Fibroblast of villous mesenchyme (primary cell): ENCODE results near the gene COTL1. TPM values are rescaled to one million over a fixed set of nuclear protein-coding genes. Genes with fewer than 3 reads are reported as not detected.

ENCODE experiments used
- DNase-seq: peaks from one replicate; pipeline ENCODE4 v3.0.0-alpha.2; 2010; ENCODE audit warnings: low read depth
- H3K4me3 ChIP-seq: 2 replicates; pipeline ENCODE4 v1.5.1; 2011; ENCODE audit warnings: low read depth, mild to moderate bottlenecking, low read length
- total RNA-seq: library from RNA; depleted of rRNA; stranded (reverse); fragments of >200 nt; gene quantifications from 2 replicates; pipeline ENCODE4 v1.2.3, GENCODE V29; 2012
- TF ChIP-seq, protein P1 (sequence below): IDR thresholded peaks from 2 replicates; pipeline ENCODE4 v1.5.1; 2012; ENCODE audit warnings: low read depth, mild to moderate bottlenecking, low read length; ENCODE audit not compliant: insufficient read depth

The COTL1 gene, protein sequence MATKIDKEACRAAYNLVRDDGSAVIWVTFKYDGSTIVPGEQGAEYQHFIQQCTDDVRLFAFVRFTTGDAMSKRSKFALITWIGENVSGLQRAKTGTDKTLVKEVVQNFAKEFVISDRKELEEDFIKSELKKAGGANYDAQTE
- total RNA-seq = 265 and 310 TPM in 2 replicates

DNA sequence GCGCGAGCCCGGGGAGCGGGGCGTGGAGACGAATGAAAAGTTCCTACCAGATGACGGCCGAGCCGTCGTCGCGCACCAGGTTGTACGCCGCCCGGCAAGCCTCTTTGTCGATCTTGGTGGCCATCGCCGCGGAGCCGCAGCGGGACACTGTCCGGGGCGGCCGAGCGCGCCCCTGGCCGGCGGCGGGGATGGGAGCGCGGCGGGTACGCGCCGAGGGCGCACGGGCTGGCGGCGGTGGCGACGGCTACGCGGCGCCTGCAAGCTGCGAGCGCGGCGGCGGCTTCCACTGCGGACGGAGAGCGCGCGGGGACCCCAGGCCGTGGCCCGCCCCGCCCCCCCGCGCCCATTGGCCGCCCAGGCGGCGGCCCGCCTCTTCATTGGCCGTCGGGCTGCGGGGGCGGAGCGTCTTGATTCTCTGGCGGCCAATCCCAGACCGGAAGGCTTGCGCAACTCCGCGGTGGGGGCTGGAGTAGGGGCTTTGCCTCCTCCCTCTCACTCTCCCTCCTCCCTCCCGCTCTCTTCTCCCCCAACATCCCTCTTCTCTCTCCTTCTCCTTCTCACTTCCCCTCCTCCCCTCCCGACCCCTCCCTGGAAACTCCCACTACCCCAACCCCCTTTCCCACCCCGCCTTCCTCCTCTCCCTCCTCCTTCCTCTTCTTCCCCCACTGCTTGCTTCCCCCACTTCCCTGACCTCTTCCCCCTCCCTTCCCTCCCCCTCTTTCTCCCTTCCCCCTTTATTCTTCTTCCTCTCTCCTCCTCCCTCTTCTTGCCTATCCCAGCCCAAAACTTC lies at the start of gene COTL1:
TSS of gene COTL1 (minus strand) at position 288 of the 790 bp plus-strand sequence. CDS start at position 124, 164 bp downstream.
- TF ChIP-seq, protein P1, sequence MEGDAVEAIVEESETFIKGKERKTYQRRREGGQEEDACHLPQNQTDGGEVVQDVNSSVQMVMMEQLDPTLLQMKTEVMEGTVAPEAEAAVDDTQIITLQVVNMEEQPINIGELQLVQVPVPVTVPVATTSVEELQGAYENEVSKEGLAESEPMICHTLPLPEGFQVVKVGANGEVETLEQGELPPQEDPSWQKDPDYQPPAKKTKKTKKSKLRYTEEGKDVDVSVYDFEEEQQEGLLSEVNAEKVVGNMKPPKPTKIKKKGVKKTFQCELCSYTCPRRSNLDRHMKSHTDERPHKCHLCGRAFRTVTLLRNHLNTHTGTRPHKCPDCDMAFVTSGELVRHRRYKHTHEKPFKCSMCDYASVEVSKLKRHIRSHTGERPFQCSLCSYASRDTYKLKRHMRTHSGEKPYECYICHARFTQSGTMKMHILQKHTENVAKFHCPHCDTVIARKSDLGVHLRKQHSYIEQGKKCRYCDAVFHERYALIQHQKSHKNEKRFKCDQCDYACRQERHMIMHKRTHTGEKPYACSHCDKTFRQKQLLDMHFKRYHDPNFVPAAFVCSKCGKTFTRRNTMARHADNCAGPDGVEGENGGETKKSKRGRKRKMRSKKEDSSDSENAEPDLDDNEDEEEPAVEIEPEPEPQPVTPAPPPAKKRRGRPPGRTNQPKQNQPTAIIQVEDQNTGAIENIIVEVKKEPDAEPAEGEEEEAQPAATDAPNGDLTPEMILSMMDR = no peak
- H3K4me3 ChIP-seq = peak within 1 kb of the TSS; percentile 79
- peak; percentile 98 for DNase-seq

DNA sequence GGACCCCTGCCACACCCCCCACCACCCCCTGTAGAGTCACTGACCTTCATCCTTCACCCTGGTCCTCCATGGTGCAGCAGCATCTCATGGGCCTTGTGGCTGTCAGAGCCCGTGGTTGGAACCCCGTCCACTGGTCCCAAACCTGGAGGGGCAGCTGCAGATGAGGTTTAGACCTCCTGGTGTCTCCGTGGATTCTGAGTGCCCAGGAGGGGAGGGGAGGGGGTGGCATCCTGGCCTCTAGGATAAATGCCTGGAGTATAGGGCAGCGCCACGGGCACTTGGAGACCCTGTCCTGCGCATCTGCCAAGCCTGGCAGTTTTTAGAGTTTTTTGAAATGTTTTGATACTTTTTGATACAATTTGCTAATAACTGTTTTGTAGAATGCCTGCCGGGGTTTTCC lies 48.0 kb upstream of the COTL1 start:
- no peak overlapping the region for H3K4me3 ChIP-seq
- no peak for DNase-seq
- TF ChIP-seq, protein P1 = no peak

DNA sequence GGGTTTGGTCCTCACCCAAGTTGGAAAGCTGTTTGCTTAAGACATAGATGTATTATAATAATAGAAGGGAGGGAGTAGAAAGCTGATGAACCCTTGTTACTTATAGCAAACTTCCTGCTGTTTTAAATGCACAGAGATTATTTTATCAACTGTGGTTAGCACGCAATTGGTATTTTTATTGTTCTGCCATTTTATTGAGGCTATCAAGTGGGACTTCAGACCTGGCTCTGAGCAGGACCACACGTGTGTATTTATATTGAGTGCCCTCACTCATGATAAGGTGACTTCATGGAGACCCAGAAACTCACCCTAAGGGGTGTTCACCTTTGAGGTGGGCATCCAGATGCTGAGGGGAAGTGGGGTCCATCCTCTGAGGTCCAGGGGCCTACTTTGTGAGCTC lies 47.5 kb upstream of the COTL1 start:
- no peak overlapping the region for H3K4me3 ChIP-seq
- no peak for DNase-seq

DNA sequence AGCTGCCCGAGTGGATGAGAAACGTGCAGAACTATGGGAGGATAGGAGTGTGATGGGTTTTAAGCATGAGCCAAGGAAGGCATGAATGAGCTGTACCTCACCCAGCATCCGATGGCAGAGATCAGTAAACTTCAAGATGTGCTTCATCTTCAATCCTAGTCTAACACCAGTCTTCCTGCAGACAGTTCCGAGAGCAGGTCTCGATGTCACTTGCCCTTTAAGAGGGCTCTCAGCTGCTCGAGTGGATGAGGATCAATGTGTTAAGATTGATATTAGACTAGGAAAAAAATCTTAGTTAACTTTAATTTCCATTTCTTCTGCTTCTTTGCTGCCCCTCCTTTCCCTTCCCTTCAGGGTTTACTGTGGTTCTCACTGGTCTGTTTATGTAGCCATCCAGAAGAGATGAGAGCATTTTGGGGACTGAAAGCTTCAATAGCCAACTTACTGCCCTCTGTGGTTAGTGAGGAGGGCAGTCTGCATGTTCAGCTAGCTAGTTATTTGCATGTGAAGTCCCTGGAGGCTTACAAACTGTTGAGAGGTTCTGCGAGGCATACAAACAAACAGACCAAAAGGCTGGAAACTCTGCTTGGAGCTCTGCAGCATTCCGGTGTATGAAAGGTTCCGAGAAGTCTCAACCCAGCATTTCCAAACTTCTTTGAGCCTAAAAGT lies 45.7 kb upstream of the COTL1 start:
- TF ChIP-seq, protein P1 = no peak
- no peak overlapping the region for H3K4me3 ChIP-seq
- no peak for DNase-seq

More for the DNA sequence above, 47.5 kb upstream of the COTL1 start:
- TF ChIP-seq, protein P1 = no peak

DNA sequence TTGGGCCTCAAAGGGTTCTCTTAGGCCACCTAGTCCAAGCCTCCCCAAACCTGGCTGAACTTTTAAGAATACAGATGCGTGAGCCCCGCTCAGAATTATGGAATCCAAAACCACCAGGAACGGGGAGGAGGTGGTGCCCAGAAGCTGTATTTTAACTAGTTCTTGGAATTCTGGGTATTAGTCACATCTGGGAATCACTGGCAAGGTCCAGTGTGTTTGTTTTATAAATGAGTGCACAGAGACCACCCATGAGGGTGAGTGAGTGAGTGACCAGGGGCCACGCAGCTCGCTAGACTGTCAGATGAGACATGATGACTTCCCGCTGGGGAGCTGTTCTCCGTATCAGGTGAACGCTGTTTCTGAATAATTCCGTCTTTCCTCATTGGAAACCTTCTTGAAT lies 44.6 kb upstream of the COTL1 start:
- DNase-seq = no peak
- TF ChIP-seq, protein P1 = no peak
- H3K4me3 ChIP-seq = no peak overlapping the region

DNA sequence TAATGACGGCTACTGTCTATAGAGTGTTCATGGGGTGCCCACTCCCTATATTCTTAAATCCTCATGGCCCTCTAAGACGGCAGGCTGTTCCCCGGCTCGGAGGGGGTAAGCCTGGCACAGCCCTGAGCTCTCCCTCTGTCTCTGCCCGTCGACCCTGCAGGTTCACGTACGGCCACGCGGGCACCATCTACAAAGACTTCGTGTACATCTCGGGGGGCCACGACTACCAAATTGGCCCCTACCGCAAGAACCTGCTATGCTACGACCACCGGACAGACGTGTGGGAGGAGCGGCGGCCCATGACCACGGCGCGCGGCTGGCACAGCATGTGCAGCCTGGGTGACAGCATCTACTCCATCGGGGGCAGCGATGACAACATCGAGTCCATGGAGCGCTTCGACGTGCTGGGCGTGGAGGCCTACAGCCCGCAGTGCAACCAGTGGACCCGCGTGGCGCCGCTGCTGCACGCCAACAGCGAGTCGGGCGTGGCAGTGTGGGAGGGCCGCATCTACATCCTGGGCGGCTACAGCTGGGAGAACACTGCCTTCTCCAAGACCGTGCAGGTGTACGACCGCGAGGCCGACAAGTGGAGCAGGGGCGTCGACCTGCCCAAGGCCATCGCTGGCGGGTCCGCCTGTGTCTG lies 43.7 kb upstream of the COTL1 start:
- H3K4me3 ChIP-seq = no peak overlapping the region
- no peak for DNase-seq
- TF ChIP-seq, protein P1 = no peak
